ENCODE data around the gene INTU.

INTU gene

DNA sequence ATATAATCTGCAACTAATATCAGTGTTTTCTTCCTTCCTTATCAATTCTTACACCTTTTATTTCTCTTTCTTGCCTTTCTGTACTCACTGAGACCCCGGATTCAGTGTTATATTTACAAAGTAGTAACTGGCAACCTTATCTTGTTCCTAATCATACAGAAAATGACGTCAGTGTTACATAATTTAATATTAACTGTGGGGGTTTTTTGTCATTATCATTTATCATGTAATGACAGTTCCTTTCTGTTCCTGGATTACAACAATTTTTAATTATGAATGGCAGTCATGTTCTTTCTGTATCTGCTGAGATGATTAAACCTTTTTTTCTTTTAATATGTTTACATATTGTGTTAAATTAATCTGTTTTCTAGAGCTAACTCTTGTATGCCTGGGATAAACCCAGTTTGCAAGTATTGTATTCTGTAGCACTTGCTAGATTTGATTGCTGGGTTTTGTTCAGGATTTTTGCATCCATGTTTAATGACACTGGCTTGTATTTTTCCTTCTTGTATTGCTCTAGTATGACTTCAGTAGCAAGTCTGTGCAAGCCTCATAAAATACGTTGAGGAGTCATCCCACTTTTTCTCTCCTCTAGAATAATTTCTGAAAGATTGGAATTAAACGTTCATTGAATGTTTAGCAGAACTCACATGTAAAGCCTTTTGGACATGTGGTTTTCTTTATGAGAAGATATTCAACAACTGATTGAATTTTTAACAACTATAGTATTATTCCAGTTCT, 138.9 kb downstream of the INTU start:
- FAIRE-seq (no peak), DNase-seq (ENCODE audit: insufficient read length, low spot score) (no peak)
- TF ChIP-seq, protein P1, sequence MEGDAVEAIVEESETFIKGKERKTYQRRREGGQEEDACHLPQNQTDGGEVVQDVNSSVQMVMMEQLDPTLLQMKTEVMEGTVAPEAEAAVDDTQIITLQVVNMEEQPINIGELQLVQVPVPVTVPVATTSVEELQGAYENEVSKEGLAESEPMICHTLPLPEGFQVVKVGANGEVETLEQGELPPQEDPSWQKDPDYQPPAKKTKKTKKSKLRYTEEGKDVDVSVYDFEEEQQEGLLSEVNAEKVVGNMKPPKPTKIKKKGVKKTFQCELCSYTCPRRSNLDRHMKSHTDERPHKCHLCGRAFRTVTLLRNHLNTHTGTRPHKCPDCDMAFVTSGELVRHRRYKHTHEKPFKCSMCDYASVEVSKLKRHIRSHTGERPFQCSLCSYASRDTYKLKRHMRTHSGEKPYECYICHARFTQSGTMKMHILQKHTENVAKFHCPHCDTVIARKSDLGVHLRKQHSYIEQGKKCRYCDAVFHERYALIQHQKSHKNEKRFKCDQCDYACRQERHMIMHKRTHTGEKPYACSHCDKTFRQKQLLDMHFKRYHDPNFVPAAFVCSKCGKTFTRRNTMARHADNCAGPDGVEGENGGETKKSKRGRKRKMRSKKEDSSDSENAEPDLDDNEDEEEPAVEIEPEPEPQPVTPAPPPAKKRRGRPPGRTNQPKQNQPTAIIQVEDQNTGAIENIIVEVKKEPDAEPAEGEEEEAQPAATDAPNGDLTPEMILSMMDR (IDR thresholded peaks at IDR 0.05; ENCODE audit: insufficient read depth, missing control alignments): no peak

DNA sequence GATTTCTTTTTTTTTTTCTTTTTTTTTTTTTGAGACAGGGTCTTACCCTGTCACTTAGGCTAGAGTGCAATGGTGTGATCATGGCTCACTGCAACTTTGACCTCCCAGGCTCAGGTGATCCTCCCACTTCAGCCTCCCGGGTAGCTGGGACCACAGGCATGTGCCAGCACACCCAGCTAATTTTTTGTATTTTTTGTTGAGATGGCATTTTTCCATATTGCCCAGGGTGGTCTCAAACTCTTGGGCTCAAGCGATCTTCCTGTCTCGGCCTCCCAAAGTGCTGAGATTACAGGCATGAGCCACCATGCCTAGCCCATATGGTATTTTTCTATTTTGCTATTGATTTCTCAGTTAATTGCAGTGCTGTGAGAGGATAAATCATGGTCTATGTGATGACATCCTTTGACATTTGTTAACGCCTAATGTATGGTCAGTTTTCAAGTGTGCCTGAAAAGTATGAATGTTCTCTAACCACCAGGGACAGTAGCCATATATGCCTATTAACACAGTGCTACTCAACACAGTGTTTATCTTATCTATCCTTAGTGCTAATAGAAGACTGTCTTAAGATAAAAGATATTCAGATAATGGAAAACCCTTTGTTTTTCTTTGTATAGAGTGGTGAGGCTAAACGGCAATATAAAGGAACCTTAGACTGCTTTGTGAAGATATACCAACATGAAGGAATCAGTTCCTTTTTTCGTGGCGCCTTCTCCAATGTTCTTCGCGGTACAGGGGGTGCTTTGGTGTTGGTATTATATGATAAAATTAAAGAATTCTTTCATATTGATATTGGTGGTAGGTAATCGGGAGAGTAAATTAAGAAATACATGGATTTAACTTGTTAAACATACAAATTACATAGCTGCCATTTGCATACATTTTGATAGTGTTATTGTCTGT, 140.3 kb downstream of the INTU start:
- FAIRE-seq: peak; percentile 58
- TF ChIP-seq, protein P1 (IDR thresholded peaks at IDR 0.05; ENCODE audit: insufficient read depth, missing control alignments): no peak
- no peak for DNase-seq (ENCODE audit: insufficient read length, low spot score)

DNA sequence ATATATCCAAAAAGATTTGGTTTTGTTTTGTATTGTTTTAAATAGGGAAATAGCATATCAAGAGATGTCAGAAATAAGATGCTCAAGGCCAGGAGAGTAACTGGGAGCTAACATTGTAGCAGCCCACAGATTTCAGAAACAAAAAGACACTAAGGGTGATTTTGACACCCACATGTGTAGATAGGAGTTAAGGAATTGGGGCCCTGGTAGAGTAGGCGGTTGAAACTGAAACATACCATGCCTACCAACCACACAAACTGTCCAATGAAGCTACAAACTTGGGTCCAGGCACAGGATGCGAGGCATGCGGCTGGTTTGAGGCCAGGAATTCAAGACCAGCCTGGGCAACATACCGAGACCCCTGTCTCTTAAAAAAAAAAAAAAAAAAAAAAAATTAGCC, 143.1 kb downstream of the INTU start:
- TF ChIP-seq, protein P1 (IDR thresholded peaks at IDR 0.05; ENCODE audit: insufficient read depth, missing control alignments): no peak
- DNase-seq (ENCODE audit: insufficient read length, low spot score) (no peak), FAIRE-seq (no peak)

Data from D721Med (cell line).